Measurements from ENCODE around the gene DCAF5. TPM values are rescaled to one million over a fixed set of nuclear protein-coding genes. Genes with fewer than 3 reads are reported as not detected.

The DCAF5 gene
- total RNA-seq, 2 experiments from 2014 or later, result 45.7 to 50.3 TPM

DNA sequence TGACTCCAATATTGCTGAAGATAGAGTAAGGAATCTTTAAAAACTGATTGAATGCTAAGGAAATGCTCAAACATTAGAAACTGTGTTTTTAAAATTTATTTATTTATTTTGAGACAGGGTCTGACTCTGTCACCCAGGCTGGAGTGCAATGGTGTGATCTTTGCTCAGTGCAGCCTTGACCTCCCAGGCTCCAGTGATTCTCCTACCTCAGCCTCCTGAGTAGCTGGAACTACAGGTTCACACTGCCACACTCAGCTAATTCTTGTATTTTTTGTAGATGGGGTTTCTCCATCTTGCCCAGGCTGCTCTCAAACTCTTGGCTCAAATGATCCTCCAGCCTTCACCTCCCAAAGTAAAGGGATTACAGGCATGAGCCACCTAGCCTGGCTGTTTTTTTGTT lies 3.3 kb upstream of the DCAF5 start:
- Mint-ChIP-seq H3K36me3 (ENCODE audit: low read depth) (peaks cover 1% of the 10 kb centered on the region), H3K9me3 (no peaks in the 10 kb centered on the region), H3K4me1 (peaks cover 7% of the 10 kb centered on the region), H3K27ac (no peak overlapping the region), H3K4me3 (no peak overlapping the region), H3K27me3 (peaks cover 38% of the 10 kb centered on the region)
- CTCF ChIA-PET, result interaction anchor here (1.5 kb wide), 1 partner anchor 27 kb away, joined by 7 read pairs; no protein-coding TSS in a partner anchor
- POLR2A ChIA-PET, result interaction anchor here (1.1 kb wide), 1 partner anchor 242 kb away, joined by 3 read pairs; the partner anchor contains the start of genes ERH and SLC39A9
- no peak for DNase-seq

DNA sequence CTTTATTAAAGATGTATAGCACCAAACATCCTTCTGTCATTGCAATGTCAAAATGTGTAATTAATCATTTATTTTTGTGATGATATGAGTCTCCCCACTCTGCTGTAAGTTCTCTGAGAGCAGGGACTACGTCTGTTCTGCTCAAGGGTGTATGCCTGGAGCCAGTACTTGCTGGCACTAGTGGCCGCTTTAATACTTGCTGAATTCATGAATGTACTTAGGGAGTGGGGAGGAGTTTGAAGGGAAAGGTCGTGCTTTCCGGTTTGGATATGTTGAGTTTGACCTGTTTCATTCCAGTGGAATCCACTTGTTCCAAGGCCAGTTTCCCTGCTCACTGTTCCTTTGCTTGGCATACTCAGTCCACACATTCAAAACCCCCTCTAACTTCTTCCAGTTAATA lies 1.9 kb upstream of the DCAF5 start:
- peaks cover 29% of the 10 kb centered on the region for H3K27me3 Mint-ChIP-seq
- POLR2A ChIA-PET, result no interaction called here

DNA sequence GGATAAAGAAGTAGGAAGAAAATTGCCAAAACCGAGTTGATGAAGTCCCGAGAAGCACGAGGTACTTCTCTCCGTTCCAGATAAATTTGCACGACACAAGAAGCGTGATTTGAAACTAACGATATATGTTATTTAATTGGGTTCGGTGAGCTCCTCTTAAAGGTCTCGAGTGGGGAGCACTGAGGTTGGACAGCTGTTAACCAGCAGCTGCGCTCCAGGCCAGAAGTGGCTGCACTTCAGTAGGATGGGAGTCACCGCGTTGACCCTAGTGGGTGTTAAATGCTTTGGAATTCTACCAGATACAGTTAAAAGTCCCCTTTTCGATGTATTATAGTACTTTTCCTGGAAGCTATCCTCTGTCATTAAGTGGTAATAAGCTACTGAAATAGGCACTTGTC lies 953 bp upstream of the DCAF5 start:
- Mint-ChIP-seq H3K36me3 (ENCODE audit: low read depth) (peaks cover 20% of the 10 kb centered on the region), H3K9me3 (no peaks in the 10 kb centered on the region), H3K27ac (peak overlapping the region; percentile 69), H3K27me3 (peaks cover 25% of the 10 kb centered on the region), H3K4me3 (peak overlapping the region; percentile 89), H3K4me1 (peaks cover 28% of the 10 kb centered on the region)
- ChIA-PET POLR2A (interaction anchor here (0.9 to 2.6 kb wide), 3 partner anchors 37 to 361 kb away, joined by 3 to 27 read pairs (median 9); partner anchors contain the start of genes ERH, EXD2, SLC39A9 and ZFP36L1), CTCF (interaction anchor here (0.6 kb wide), 1 partner anchor 248 kb away, joined by 3 read pairs; no protein-coding TSS in a partner anchor)
- DNase-seq, result no peak

More for the DNA sequence above, 1.9 kb upstream of the DCAF5 start:
- CTCF ChIA-PET, result no interaction called here
- peaks cover 20% of the 10 kb centered on the region for H3K4me1 Mint-ChIP-seq
- DNase-seq, result no peak
- H3K27ac Mint-ChIP-seq, result no peak overlapping the region
- peaks cover 12% of the 10 kb centered on the region for H3K36me3 Mint-ChIP-seq (ENCODE audit: low read depth)
- no peak overlapping the region for H3K4me3 Mint-ChIP-seq
- no peaks in the 10 kb centered on the region for H3K9me3 Mint-ChIP-seq

DNA sequence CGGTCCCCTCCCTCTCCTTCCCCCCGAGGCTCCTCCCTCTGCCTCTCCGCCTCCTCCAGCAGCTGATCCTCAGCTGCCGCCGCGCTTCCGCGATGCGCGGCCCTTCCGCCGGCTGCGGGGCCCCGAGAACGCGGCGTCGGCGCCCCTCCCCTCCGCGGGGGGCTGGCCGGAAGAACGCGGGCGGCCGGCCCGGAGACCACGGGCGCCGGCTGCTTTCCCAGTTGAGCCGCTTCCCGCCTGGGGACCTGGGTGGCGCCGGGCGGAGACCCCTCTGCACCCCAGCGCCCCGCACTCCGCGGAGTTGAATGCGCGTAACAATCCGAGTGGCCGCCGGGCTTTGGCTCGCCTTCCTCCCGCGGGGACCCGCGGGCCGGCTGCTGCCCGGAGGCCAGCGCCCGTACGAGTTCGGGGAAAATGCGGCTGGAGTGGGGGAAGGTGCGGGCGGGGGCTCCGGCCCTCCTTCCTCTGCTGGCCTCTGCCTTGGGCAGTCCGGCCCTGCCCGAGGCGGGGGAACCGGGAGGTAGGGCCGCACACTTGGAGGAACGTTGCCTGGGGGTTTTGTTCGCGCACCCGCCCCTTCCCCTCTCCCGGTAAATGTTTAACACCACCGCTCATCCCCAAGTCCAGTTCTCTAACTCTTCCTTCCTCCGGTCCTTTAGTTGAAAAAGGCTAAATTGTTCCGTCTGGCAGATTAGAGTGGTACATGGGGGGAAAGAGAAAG lies 393 bp upstream of the DCAF5 start:
- Mint-ChIP-seq H3K4me3 (peak overlapping the region; percentile 92), H3K27ac (peak overlapping the region; percentile 69), H3K36me3 (ENCODE audit: low read depth) (peaks cover 25% of the 10 kb centered on the region), H3K27me3 (peaks cover 20% of the 10 kb centered on the region), H3K9me3 (no peaks in the 10 kb centered on the region), H3K4me1 (peaks cover 32% of the 10 kb centered on the region)
- CTCF ChIA-PET, result interaction anchor here (4.1 kb wide), 1 partner anchor 24 kb away, joined by 28 read pairs; no protein-coding TSS in a partner anchor
- no peak for DNase-seq
- POLR2A ChIA-PET, result interaction anchor here (0.5 to 3.1 kb wide), 9 partner anchors 16 to 613 kb away, joined by 3 to 27 read pairs (median 3); partner anchors contain the start of genes ERH, EXD2, SLC39A9 and SUSD6

DNA sequence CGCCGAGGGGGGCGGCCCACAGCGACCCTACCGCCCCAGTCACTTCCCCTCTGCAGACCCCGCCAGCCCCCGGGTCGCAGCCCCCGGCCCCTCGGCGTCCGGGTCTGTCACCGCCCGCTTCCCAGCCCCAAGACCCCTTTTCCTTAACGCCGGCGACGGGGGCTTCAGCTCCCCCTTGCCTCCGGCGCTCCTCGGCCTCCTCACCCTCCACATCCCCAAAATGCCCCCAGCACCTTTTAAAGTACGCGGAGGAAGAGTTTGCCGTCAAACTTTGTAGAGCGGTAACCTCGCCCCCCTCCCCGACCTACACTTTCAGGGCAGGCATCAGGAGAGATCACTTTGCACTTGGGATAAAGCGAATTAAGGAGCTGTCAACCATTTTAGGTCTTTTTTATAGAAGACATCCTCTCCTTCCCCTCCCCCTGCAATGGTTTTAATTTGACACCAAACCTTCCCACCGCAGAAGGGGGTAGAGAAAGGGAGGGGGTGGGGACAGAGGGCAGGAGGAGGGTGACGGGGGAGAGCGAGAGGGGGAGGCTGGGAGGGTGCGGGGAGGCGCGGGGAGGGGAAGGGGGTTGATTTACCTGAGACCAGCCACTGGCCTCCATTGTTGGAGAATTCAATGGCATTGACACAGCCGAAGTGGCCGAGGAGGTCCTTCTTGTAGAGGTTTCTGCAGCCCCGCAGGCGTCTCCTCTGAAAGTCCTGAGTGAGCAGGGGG lies 578 bp downstream of the DCAF5 start:
- Mint-ChIP-seq H3K27me3 (peaks cover 18% of the 10 kb centered on the region), H3K9me3 (no peaks in the 10 kb centered on the region), H3K36me3 (ENCODE audit: low read depth) (peaks cover 29% of the 10 kb centered on the region), H3K4me1 (peaks cover 32% of the 10 kb centered on the region), H3K4me3 (peak overlapping the region; percentile 92), H3K27ac (peak overlapping the region; percentile 93)
- ChIA-PET POLR2A (interaction anchor here (0.9 to 3.1 kb wide), 9 partner anchors 15 to 459 kb away, joined by 3 to 27 read pairs (median 4); partner anchors contain the start of genes ERH, EXD2, SLC39A9 and SUSD6), CTCF (interaction anchor here (0.7 to 4.1 kb wide), 6 partner anchors 9 to 1207 kb away, joined by 3 to 28 read pairs (median 4); partner anchors contain the start of genes COX16, ERH and SLC39A9)
- DNase-seq, result peak; percentile 59

DNA sequence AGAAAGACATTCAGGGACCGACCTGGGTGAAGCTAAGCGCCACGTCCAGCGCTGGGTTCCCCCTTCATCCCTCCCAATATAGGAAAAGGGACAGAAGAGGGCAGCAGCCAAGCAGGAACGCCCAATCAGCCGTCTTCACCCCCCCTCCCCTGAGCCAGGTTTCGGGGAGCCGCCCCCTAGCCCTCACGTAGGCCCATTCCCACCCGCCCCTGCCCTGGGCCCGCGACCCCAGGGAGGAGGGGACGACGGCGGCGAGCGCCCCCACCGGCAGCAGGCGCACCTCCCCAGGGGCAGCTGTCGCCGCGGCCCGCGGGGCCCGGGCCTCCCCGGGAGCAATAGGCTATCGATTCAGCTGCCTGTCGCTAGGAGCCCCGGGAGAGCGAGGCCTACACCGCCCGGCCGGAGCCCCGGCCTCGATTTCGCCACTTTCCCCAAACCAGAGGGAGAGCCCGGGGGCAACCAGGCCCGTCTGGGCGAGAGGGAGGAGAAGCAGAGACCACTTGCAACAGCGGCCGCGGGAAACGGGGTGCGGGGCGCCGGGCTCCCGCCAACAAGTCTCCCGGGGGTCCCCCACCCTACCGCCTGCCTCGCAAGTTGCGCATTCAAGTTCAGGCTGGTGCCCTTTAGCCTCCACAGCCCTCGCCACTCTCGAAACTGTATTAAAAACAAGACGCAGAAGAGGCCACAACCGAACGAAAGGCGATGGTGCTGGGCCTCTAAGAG lies 1.3 kb downstream of the DCAF5 start:
- ChIA-PET CTCF (interaction anchor here (0.7 to 4.1 kb wide), 7 partner anchors 8 to 1207 kb away, joined by 3 to 28 read pairs (median 4); partner anchors contain the start of genes COX16, ERH and SLC39A9), POLR2A (interaction anchor here (0.6 to 3.1 kb wide), 9 partner anchors 12 to 370 kb away, joined by 3 to 27 read pairs (median 4); partner anchors contain the start of genes ERH, SLC39A9 and ZFP36L1)
- Mint-ChIP-seq H3K4me3 (peak overlapping the region; percentile 92), H3K27ac (peak overlapping the region; percentile 93), H3K27me3 (peaks cover 17% of the 10 kb centered on the region), H3K4me1 (peaks cover 35% of the 10 kb centered on the region), H3K36me3 (ENCODE audit: low read depth) (peaks cover 35% of the 10 kb centered on the region), H3K9me3 (no peaks in the 10 kb centered on the region)
- peak; percentile 80 for DNase-seq

DNA sequence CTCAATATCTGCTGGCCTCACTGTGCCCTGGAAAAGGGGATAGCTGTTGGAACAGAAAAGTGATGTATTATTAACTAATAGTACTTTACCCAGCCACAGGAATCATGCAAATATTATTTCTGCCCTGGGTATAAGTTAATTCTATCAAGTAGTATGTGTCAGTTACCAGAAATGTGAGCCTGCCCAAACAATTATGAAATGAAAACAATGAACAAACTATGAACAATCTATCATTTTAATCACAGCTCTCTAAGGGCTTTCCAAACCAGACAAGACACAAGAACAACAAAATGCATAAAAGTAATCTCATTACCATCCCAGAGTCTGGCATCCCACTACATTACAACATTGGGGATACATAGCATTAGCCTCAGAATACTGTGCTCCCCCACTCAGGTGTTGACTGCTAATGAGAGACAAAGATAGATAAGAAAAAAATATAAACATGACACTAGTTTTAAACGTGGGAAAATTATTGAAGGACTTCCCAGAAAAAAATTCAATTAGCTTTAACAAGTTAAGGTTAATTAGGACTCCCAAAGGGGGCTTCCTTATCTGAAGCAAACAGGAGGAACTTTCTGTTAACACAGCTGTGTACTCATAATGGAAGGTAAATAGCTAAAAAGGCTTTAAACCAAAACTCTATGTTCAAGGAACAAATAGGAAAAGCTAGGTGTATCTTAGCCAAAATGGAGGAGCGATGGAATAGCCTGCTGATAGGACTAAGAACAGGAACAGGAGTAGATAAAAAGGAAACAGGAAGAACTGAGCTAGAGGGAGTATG lies 3.3 kb downstream of the DCAF5 start:
- Mint-ChIP-seq H3K36me3 (ENCODE audit: low read depth) (peaks cover 35% of the 10 kb centered on the region), H3K4me1 (peaks cover 35% of the 10 kb centered on the region), H3K9me3 (no peaks in the 10 kb centered on the region), H3K27me3 (peaks cover 4% of the 10 kb centered on the region), H3K27ac (no peak overlapping the region), H3K4me3 (peak overlapping the region; percentile 51)
- CTCF ChIA-PET, result interaction anchor here (4.1 kb wide), 1 partner anchor 20 kb away, joined by 28 read pairs; no protein-coding TSS in a partner anchor
- no peak for DNase-seq
- POLR2A ChIA-PET, result interaction anchor here (2.2 kb wide), 1 partner anchor 10 kb away, joined by 5 read pairs; no protein-coding TSS in a partner anchor

DNA sequence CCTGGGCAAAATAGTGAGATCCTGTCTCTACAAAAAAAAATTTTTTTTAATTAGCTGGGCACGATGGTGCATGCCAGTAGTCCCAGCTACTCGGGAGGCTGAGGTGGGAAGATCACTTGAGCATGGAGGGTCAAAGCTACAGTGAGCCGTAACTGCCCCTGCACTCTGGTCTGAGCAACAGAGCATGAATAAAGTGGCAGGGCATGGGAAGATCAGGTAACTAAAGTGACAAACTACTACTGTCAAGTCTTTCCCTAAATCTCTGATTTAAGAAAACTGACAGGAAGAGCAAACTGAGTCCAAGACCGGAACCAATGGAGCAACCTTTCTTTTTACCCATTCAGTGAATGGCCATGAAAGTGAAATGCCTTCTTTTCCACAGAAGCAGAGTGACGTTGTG lies 10.8 kb downstream of the DCAF5 start:
- POLR2A ChIA-PET, result no interaction called here
- no peak for DNase-seq
- CTCF ChIA-PET, result interaction anchor here (1.9 kb wide), 1 partner anchor 12 kb away, joined by 6 read pairs; no protein-coding TSS in a partner anchor
- H3K9me3 Mint-ChIP-seq, result no peaks in the 10 kb centered on the region
- H3K4me1 Mint-ChIP-seq, result peaks cover 4% of the 10 kb centered on the region
- no peak overlapping the region for H3K4me3 Mint-ChIP-seq
- no peak overlapping the region for H3K27ac Mint-ChIP-seq
- H3K36me3 Mint-ChIP-seq (ENCODE audit: low read depth), result peaks cover 15% of the 10 kb centered on the region
- no peaks in the 10 kb centered on the region for H3K27me3 Mint-ChIP-seq

DNA sequence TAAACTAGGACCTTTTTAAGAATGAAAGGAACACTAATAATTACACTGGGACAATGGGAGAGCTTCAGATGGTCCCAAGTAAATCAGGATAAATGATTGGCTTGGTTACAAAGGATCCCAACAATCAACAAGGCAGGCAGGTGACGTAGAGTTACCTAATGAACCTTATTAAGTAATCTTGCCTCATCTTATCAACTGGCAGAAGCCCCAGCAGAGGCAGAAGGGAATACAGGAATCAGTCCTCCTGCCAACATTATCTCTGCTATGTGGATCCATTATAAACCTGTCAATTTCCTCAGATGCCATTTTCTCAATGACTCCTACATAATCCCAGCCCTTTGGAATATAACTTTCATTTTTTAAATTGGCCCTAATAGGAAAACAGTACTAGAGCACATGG lies 11.4 kb downstream of the DCAF5 start:
- Mint-ChIP-seq H3K36me3 (ENCODE audit: low read depth) (peaks cover 11% of the 10 kb centered on the region), H3K27me3 (no peaks in the 10 kb centered on the region), H3K4me1 (peaks cover 4% of the 10 kb centered on the region), H3K4me3 (no peak overlapping the region), H3K9me3 (no peaks in the 10 kb centered on the region), H3K27ac (no peak overlapping the region)
- DNase-seq, result no peak
- CTCF ChIA-PET, result interaction anchor here (1.9 kb wide), 1 partner anchor 12 kb away, joined by 6 read pairs; no protein-coding TSS in a partner anchor
- POLR2A ChIA-PET, result no interaction called here

DNA sequence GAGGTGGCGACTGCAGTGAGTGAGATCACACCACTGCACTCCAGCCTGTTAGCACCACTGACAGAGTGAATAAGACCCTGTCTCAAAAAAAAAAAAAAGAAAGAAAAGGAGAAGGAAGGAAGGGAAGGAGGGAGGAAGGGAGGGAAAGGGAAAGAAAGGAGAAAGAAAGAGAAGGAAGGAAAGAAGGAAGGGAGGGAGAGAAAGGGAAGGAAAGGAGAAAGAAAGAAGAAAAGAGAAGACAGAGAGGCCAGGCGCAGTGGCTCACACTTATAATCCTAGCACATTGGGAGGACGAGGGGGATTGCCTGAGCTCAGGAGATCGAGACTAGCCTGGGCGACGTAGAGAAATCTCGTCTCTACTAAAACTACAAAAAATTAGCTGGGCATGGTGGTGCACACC lies 13.2 kb downstream of the DCAF5 start:
- Mint-ChIP-seq H3K4me3 (no peak overlapping the region), H3K27me3 (no peaks in the 10 kb centered on the region), H3K27ac (no peak overlapping the region), H3K4me1 (peaks cover 4% of the 10 kb centered on the region), H3K9me3 (no peaks in the 10 kb centered on the region), H3K36me3 (ENCODE audit: low read depth) (peaks cover 11% of the 10 kb centered on the region)
- ChIA-PET CTCF (interaction anchor here (1.3 to 1.9 kb wide), 3 partner anchors 10 to 320 kb away, joined by 3 to 7 read pairs (median 4); no protein-coding TSS in a partner anchor), POLR2A (interaction anchor here (1.2 kb wide), 1 partner anchor 11 kb away, joined by 5 read pairs; no protein-coding TSS in a partner anchor)
- DNase-seq, result no peak

DNA sequence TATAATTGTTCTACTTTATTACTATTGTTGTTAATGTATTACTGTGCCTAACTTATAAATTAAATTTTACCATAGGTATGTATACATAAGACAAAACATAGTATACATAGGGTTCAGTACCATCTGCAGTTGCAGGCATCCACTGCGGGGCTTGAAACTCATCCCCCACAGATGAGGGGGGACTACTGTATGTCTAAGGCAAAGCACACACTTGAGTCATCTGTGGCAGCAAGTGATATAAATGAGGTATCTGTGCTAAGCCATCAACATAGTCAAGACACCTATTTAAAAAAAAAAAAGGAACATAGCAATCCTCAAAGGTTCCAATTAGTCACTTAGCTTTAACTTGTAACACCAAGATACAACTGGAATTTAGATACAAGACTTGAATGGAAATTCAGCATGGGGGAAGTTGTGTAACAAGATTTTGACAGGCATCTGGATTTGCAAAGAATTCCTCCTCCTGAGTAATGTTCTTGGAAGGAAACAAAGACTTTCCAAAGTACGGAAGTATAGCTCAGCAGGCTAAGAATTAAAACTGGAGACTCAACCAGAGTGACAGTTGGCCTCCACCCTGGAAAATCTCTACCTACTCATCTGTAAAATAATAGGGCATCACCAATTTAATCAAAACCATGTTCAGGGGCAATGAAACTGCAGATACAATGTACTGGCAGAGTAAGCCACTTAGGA lies 14.9 kb downstream of the DCAF5 start:
- ChIA-PET POLR2A (interaction anchor here (1.0 to 2.5 kb wide), 2 partner anchors 14 to 1446 kb away, joined by 3 to 10 read pairs; partner anchors contain the start of gene DCAF5), CTCF (interaction anchor here (1.7 kb wide), 1 partner anchor 9 kb away, joined by 7 read pairs; no protein-coding TSS in a partner anchor)
- H3K4me1 Mint-ChIP-seq, result peaks cover 11% of the 10 kb centered on the region
- no peak overlapping the region for H3K4me3 Mint-ChIP-seq
- no peak for DNase-seq
- peaks cover 9% of the 10 kb centered on the region for H3K36me3 Mint-ChIP-seq (ENCODE audit: low read depth)
- no peaks in the 10 kb centered on the region for H3K9me3 Mint-ChIP-seq
- H3K27ac Mint-ChIP-seq, result no peak overlapping the region
- no peaks in the 10 kb centered on the region for H3K27me3 Mint-ChIP-seq

Data from activated CD4-positive, alpha-beta memory T cell treated with anti-CD3 and anti-CD28 coated beads, Interleukin-2, amount 10 ng/mL, durations not matched to agents 7 days and 5 days (primary cell).